ENCODE data around the gene HLA-DRB1. TPM values are rescaled to one million over a fixed set of nuclear protein-coding genes. Genes with fewer than 3 reads are reported as not detected.
"Not testable (repeated sequence)": the region's sequence is repeated elsewhere in the genome, so short reads cannot be mapped to it uniquely, and the experiment has no call there.

The HLA-DRB1 gene
- polyA plus RNA-seq (ENCODE audit: insufficient read length in 3 of 3): 10 to 100 TPM; 23.9 to 53.1 (median 48.7) TPM
- long read RNA-seq, donor 1, transcript HLA-DRB1-201 (6 exons, 1,229 nt): major isoform, 21 of 47 reads
- long read RNA-seq, donor 1, partial matches to known transcripts: 26 of 47 reads
- long read RNA-seq, donor 1, other reads (novel, unspliced or antisense): 0 of 47 reads
- long read RNA-seq, donor 2, transcript HLA-DRB1-201 (6 exons, 1,229 nt): major isoform, 22 of 52 reads
- long read RNA-seq, donor 2, partial matches to known transcripts: 30 of 52 reads
- long read RNA-seq, donor 2, other reads (novel, unspliced or antisense): 0 of 52 reads
- long read RNA-seq, donor 3, transcript HLA-DRB1-201 (6 exons, 1,229 nt): major isoform, 20 of 96 reads
- long read RNA-seq, donor 3, partial matches to known transcripts: 65 of 96 reads
- long read RNA-seq, donor 3, other reads (novel, unspliced or antisense): 11 of 96 reads
- long read RNA-seq, donor 4, transcript HLA-DRB1-201 (6 exons, 1,229 nt): major isoform, 43 of 124 reads
- long read RNA-seq, donor 4, partial matches to known transcripts: 81 of 124 reads
- long read RNA-seq, donor 4, other reads (novel, unspliced or antisense): 0 of 124 reads
- long read RNA-seq, donor 5, transcript HLA-DRB1-201 (6 exons, 1,229 nt): major isoform, 10 of 28 reads
- long read RNA-seq, donor 5, partial matches to known transcripts: 18 of 28 reads
- long read RNA-seq, donor 5, other reads (novel, unspliced or antisense): 0 of 28 reads
- long read RNA-seq, donor 6, transcript HLA-DRB1-201 (6 exons, 1,229 nt): major isoform, 22 of 51 reads
- long read RNA-seq, donor 6, partial matches to known transcripts: 24 of 51 reads
- long read RNA-seq, donor 6, other reads (novel, unspliced or antisense): 5 of 51 reads
- long read RNA-seq, donor 7, transcript HLA-DRB1-201 (6 exons, 1,229 nt): major isoform, 27 of 65 reads
- long read RNA-seq, donor 7, partial matches to known transcripts: 38 of 65 reads
- long read RNA-seq, donor 7, other reads (novel, unspliced or antisense): 0 of 65 reads
- long read RNA-seq, donor 8, partial matches to known transcripts: 5 of 9 reads
- long read RNA-seq, donor 8, other reads (novel, unspliced or antisense): 0 of 9 reads
- long read RNA-seq, donor 9, transcript HLA-DRB1-201 (6 exons, 1,229 nt): major isoform, 39 of 106 reads
- long read RNA-seq, donor 9, partial matches to known transcripts: 67 of 106 reads
- long read RNA-seq, donor 9, other reads (novel, unspliced or antisense): 0 of 106 reads
- long read RNA-seq, donor 10, transcript HLA-DRB1-201 (6 exons, 1,229 nt): major isoform, 19 of 38 reads
- long read RNA-seq, donor 10, partial matches to known transcripts: 19 of 38 reads
- long read RNA-seq, donor 10, other reads (novel, unspliced or antisense): 0 of 38 reads
- long read RNA-seq, donor 11, transcript HLA-DRB1-201 (6 exons, 1,229 nt): major isoform, 9 of 31 reads
- long read RNA-seq, donor 11, partial matches to known transcripts: 22 of 31 reads
- long read RNA-seq, donor 11, other reads (novel, unspliced or antisense): 0 of 31 reads
- long read RNA-seq, donor 12, transcript HLA-DRB1-201 (6 exons, 1,229 nt): major isoform, 36 of 103 reads
- long read RNA-seq, donor 12, partial matches to known transcripts: 67 of 103 reads
- long read RNA-seq, donor 12, other reads (novel, unspliced or antisense): 0 of 103 reads
- long read RNA-seq, donor 13, transcript HLA-DRB1-201 (6 exons, 1,229 nt): major isoform, 11 of 33 reads
- long read RNA-seq, donor 13, partial matches to known transcripts: 22 of 33 reads
- long read RNA-seq, donor 13, other reads (novel, unspliced or antisense): 0 of 33 reads
- long read RNA-seq, donor 14, transcript HLA-DRB1-201 (6 exons, 1,229 nt): major isoform, 19 of 35 reads
- long read RNA-seq, donor 14, partial matches to known transcripts: 16 of 35 reads
- long read RNA-seq, donor 14, other reads (novel, unspliced or antisense): 0 of 35 reads
- long read RNA-seq, donor 15, transcript HLA-DRB1-201 (6 exons, 1,229 nt): major isoform, 41 of 141 reads
- long read RNA-seq, donor 15, partial matches to known transcripts: 95 of 141 reads
- long read RNA-seq, donor 15, other reads (novel, unspliced or antisense): 5 of 141 reads
- long read RNA-seq, donor 16, transcript HLA-DRB1-201 (6 exons, 1,229 nt): major isoform, 35 of 104 reads
- long read RNA-seq, donor 16, partial matches to known transcripts: 64 of 104 reads
- long read RNA-seq, donor 16, other reads (novel, unspliced or antisense): 5 of 104 reads

GRCh38 chr6:32589596-32590449 lies at the start of gene HLA-DRB1:
Gene HLA-DRB1 (minus strand): TSS chr6:32589848. CDS start chr6:32589742, 106 bp downstream.
- peak; percentile 56 for DNase-seq

- DNase-seq: no peak
Measured at GRCh38 chr6:32638532-32639219, 49.0 kb upstream of the HLA-DRB1 start.

- DNase-seq: no peak
Measured at GRCh38 chr6:32637883-32638282, 48.2 kb upstream of the HLA-DRB1 start.

GRCh38 chr6:32637219-32637880 lies 47.7 kb upstream of the HLA-DRB1 start, which contains the start of gene HLA-DQA1:
Gene HLA-DQA1 (plus strand): TSS chr6:32637406. CDS start chr6:32637459, 53 bp downstream.
- no peak for DNase-seq

- no peak for DNase-seq
Measured at GRCh38 chr6:32635526-32636123, 46.0 kb upstream of the HLA-DRB1 start.

- not testable (repeated sequence) for DNase-seq
Measured at GRCh38 chr6:32629793-32630192, 40.1 kb upstream of the HLA-DRB1 start.

GRCh38 chr6:32627831-32628230 lies 38.2 kb upstream of the HLA-DRB1 start:
- no peak for DNase-seq

- no peak for DNase-seq
Measured at GRCh38 chr6:32627249-32627648, 37.6 kb upstream of the HLA-DRB1 start.

GRCh38 chr6:32625137-32625536 lies 35.5 kb upstream of the HLA-DRB1 start:
- DNase-seq: no peak

- DNase-seq: no peak
Measured at GRCh38 chr6:32624565-32624964, 34.9 kb upstream of the HLA-DRB1 start.

- DNase-seq: no peak
Measured at GRCh38 chr6:32623693-32624092, 34.0 kb upstream of the HLA-DRB1 start.

GRCh38 chr6:32622545-32623401 lies 33.1 kb upstream of the HLA-DRB1 start:
- peak; percentile 34 for DNase-seq

GRCh38 chr6:32621372-32621771 lies 31.7 kb upstream of the HLA-DRB1 start:
- no peak for DNase-seq

- DNase-seq: no peak
Measured at GRCh38 chr6:32617751-32618150, 28.1 kb upstream of the HLA-DRB1 start.

GRCh38 chr6:32615885-32616532 lies 26.4 kb upstream of the HLA-DRB1 start:
- DNase-seq: no peak
